Sigmoid colon (tissue), 7 donors: ENCODE data around the gene UBASH3B. TPM values are rescaled to one million over a fixed set of nuclear protein-coding genes. Genes with fewer than 3 reads are reported as not detected.

Experiments
- DNase-seq: peaks from one replicate; pipeline ENCODE4 v3.0.0-alpha.2; 2019
- H3K27ac ChIP-seq, 4 donors: fragments of 200-600 bp; sonication (generic); one replicate each; pipeline ENCODE4 v1.5.1; 2016 to 2019; ENCODE audit warnings: mild to moderate bottlenecking in 1 of 4
- H3K27me3 ChIP-seq, 3 donors: fragments of 200-600 bp; sonication (generic); one replicate each; pipeline ENCODE4 v1.5.1; 2019; ENCODE audit warnings: mild to moderate bottlenecking in 1 of 3
- H3K36me3 ChIP-seq, 4 donors: fragments of 200-600 bp; sonication (generic); one replicate each; pipeline ENCODE4 v1.5.1; 2016 to 2019
- H3K4me1 ChIP-seq, 4 donors: fragments of 200-600 bp; sonication (generic); one replicate each; pipeline ENCODE4 v1.5.1; 2017 to 2019
- H3K4me3 ChIP-seq, 4 donors: fragments of 200-600 bp; sonication (generic); one replicate each; pipeline ENCODE4 v1.5.1; 2017 to 2019; ENCODE audit warnings: mild to moderate bottlenecking in 2 of 4, moderate library complexity in 1 of 4
- H3K9me3 ChIP-seq, 4 donors: fragments of 200-600 bp in 3 of 4; sonication (generic) in 3 of 4; one replicate each; pipeline versions ENCODE4 v1.5.1 to v1.6.1; 2013 to 2019
- EP300 ChIP-seq, 4 donors: sonication (generic); formaldehyde crosslinking; IDR thresholded peaks; one replicate each; pipeline ENCODE4 v1.6.1; 2017; ENCODE audit warnings: antibody characterized with exemption in 4 of 4
- POLR2A ChIP-seq, 2 donors: fragments of 450-650 bp; IDR thresholded peaks; one replicate each; pipeline ENCODE4 v1.6.1; 2016; ENCODE audit warnings: antibody characterized with exemption in 2 of 2, mild to moderate bottlenecking in 2 of 2, moderate library complexity in 2 of 2
- POLR2AphosphoS5 ChIP-seq, 4 donors: sonication (generic); formaldehyde crosslinking; IDR thresholded peaks; one replicate each; pipeline ENCODE4 v1.6.1; 2017; ENCODE audit warnings: antibody characterized with exemption in 4 of 4
- WGBS, 2 donors: extraction: QIAGEN DNeasy Blood & Tissue Kit; methylation state at CpG; one replicate each; pipeline ENCODE4 v1.1.7; 2013; 5-methylcytosine and 5-hydroxymethylcytosine counted together
- intact Hi-C: fragments of 100-400 bp; cut with DNase I; formaldehyde crosslinking; loops from one replicate; pipeline ENCODE4 v1.15.1; 2023
- polyA plus RNA-seq, 3 donors: library from polyadenylated mRNA; stranded (reverse); fragments of 200-250 nt; gene quantifications; one replicate each; pipeline ENCODE4 v1.2.3, GENCODE V29; 2013
- total RNA-seq, 4 donors: library from RNA; depleted of rRNA; stranded (reverse); fragments of >200 nt; gene quantifications; one replicate each; pipeline ENCODE4 v1.1.0, GENCODE V29; 2016
- TF ChIP-seq, protein P1 (sequence below), 4 experiments: fragments of 450-650 bp in 3 of 4; fragments of 200-600 bp in 1 of 4; IDR thresholded peaks; one replicate each; pipeline ENCODE4 v1.5.1; 2016 to 2019; ENCODE audit warnings: antibody characterized with exemption in 4 of 4, mild to moderate bottlenecking in 3 of 4, moderate library complexity in 2 of 4
- donor health status: healthy with polysubstance abuse.
- donor health status: Bipolar disorder and iron deficiency.
- donor health status: healthy.

UBASH3B gene
- total and polyA plus RNA-seq, 7 donors, result 1.4 to 12.9 (median 2.1) TPM

DNA sequence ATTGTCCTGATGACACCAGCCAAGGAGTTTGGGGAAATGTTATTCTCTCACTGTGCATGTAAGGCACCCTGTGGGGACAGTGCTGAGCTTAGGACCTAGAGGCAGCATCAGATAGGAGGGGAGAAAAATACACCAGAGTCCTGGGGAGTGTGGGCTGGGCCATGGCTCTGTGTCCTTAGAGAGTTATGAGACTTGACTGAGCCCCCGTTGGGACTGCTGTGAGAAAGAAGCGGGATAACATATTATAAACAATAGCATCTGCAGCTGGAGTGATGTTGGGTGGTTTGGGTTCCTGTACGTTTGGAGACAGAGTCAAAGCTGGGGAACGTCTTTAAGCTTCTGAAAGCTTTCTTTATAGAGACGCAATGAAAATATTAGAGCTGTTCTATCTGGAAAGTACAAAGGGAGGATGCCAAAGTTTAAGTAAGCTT is 91.8 kb downstream of the UBASH3B start:
- Histone ChIP-seq H3K27ac (peak overlapping the region in 1 of 4 donors; percentile 59), H3K27me3 (no peaks in the 10 kb centered on the region), H3K4me1 (peaks cover 0 to 29% (median 17%) of the 10 kb centered on the region in 4 donors), H3K4me3 (no peak overlapping the region), H3K36me3 (no peaks in the 10 kb centered on the region), H3K9me3 (no peaks in the 10 kb centered on the region)
- TF ChIP-seq EP300 (IDR thresholded peaks at IDR 0.05) (no peak), POLR2AphosphoS5 (IDR thresholded peaks at IDR 0.05) (no peak), POLR2A (IDR thresholded peaks at IDR 0.05) (no peak)
- TF ChIP-seq, protein P1, sequence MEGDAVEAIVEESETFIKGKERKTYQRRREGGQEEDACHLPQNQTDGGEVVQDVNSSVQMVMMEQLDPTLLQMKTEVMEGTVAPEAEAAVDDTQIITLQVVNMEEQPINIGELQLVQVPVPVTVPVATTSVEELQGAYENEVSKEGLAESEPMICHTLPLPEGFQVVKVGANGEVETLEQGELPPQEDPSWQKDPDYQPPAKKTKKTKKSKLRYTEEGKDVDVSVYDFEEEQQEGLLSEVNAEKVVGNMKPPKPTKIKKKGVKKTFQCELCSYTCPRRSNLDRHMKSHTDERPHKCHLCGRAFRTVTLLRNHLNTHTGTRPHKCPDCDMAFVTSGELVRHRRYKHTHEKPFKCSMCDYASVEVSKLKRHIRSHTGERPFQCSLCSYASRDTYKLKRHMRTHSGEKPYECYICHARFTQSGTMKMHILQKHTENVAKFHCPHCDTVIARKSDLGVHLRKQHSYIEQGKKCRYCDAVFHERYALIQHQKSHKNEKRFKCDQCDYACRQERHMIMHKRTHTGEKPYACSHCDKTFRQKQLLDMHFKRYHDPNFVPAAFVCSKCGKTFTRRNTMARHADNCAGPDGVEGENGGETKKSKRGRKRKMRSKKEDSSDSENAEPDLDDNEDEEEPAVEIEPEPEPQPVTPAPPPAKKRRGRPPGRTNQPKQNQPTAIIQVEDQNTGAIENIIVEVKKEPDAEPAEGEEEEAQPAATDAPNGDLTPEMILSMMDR (IDR thresholded peaks at IDR 0.05), result no peak
- DNase-seq, result no peak
- intact Hi-C loops, result no loop called here
- WGBS, 2 donors, result 50 to 54% methylated on average over 5 of the region's 5 CpGs

DNA sequence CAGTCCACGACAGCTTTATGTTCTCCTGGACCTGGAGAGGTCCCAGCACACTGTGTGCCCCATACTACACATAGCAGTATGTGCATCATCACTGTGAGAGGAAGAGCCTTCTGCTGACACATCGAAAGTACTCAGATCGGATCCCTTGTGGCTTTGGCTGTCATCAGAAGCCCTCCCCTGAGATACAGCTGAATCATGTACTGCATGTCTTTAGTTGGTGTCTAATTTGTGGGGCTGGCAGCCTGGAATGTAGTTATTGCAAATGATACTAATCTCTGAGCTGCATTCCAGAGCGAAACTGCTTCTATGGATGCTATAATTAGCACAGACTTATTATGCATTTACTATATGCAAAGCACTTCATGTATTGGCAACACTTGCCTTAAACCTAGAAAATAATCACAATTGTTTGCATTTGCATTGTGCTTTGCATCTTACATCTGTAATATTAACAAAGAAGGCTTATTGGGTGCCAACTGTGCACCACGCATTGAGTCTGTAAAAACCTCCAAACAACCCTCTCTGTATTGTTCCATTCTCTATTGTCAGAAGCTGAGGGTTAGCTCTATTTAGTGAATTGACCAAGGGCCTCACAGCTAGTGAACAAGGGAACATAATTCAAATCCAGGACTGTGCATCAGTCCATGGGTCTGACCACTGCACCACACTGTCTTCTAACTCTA is 93.6 kb downstream of the UBASH3B start:
- Histone ChIP-seq H3K4me1 (peaks cover 0 to 29% (median 13%) of the 10 kb centered on the region in 4 donors), H3K9me3 (no peaks in the 10 kb centered on the region), H3K36me3 (no peaks in the 10 kb centered on the region), H3K27ac (peak overlapping the region in 2 of 4 donors; percentile 20 to 26), H3K4me3 (no peak overlapping the region), H3K27me3 (no peaks in the 10 kb centered on the region)
- peak; percentile 78 for DNase-seq
- intact Hi-C loops, result no loop called here
- WGBS, 2 donors, result 44 to 72% methylated on average over 5 of the region's 5 CpGs
- TF ChIP-seq, protein P1 (IDR thresholded peaks at IDR 0.05), result no peak
- TF ChIP-seq EP300 (IDR thresholded peaks at IDR 0.05) (peak in 3 of 4 donors; percentile 33 to 81 (median 51)), POLR2AphosphoS5 (IDR thresholded peaks at IDR 0.05) (peak in 3 of 4 donors; percentile 21 to 70 (median 61)), POLR2A (IDR thresholded peaks at IDR 0.05) (no peak)

DNA sequence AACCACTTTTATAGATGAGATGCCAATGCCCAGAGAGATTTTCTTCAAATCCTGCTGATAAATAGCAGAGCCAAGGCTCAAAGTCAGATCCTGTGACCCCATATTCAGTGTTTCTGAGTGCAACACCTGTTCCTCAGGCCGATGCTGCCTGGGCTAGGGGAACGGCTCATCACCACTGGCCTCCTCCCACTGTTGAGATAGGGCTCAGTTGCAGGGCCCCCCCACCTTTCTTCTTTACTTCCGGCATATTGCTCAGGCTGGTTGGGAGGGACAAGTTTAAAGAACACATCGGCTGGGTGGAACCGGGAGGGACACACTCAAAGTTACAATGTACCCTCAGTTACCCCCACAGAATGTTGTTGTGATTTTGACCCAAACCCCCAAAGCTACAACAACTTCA is 94.5 kb downstream of the UBASH3B start:
- no peaks in the 10 kb centered on the region for H3K36me3 ChIP-seq
- intact Hi-C loops, result no loop called here
- H3K4me3 ChIP-seq, result no peak overlapping the region

DNA sequence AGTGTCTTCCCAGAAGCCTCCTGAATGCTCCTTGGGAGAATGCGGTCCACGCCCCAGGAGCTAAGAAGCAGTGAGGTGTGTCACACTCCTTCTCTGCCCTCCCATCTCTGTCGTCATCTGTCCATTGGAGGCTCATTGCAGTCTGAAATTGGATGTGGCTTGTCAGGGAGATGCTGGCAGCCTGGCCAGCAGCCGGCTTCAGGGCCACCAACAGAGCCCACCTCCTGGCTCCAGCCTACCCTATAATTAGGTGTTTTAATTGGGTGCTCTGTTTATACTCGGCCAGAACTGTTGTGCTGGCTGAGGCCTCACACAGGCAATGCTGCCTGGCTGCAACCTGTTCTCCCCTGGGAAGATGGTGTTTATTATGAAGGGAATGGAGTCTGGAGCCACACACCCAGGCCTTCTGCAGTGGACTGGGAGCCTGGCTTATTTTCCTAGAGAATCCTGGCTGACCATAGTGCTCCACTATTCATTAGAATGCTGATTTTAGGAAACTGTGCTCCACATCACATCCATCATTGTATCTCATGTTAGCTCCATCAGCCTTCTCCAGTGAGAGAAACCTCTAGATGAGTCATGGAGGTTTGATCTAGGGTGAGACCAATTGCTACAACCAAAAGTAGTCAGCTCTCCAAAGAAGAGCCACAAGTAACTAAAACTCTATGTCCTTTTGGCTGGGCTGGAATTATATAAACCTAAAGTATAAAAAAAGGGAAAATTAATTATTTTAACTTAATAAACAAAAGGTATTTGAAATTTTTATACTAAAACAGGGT is 96.0 kb downstream of the UBASH3B start:
- Histone ChIP-seq H3K27ac (no peak overlapping the region), H3K9me3 (no peaks in the 10 kb centered on the region), H3K4me3 (no peak overlapping the region), H3K4me1 (peaks cover 0 to 29% (median 13%) of the 10 kb centered on the region in 4 donors), H3K36me3 (no peaks in the 10 kb centered on the region), H3K27me3 (no peaks in the 10 kb centered on the region)
- WGBS, 2 donors, result 67 to 75% methylated on average over 5 of the region's 5 CpGs
- DNase-seq, result peak; percentile 21
- intact Hi-C loops, result no loop called here
- TF ChIP-seq POLR2AphosphoS5 (IDR thresholded peaks at IDR 0.05) (no peak), POLR2A (IDR thresholded peaks at IDR 0.05) (no peak), EP300 (IDR thresholded peaks at IDR 0.05) (no peak)
- TF ChIP-seq, protein P1 (IDR thresholded peaks at IDR 0.05), result no peak

More for the DNA sequence above, 94.5 kb downstream of the UBASH3B start:
- Histone ChIP-seq H3K9me3 (no peaks in the 10 kb centered on the region), H3K27me3 (no peaks in the 10 kb centered on the region), H3K4me1 (peaks cover 0 to 29% (median 13%) of the 10 kb centered on the region in 4 donors), H3K27ac (no peak overlapping the region)
- WGBS, 2 donors, result 72 to 80% methylated on average over 5 of the region's 5 CpGs
- DNase-seq, result peak; percentile 33
- TF ChIP-seq EP300 (IDR thresholded peaks at IDR 0.05), result no peak
- TF ChIP-seq POLR2AphosphoS5 (IDR thresholded peaks at IDR 0.05), result no peak
- TF ChIP-seq POLR2A (IDR thresholded peaks at IDR 0.05), result no peak
- TF ChIP-seq, protein P1 (IDR thresholded peaks at IDR 0.05), result no peak
